WTC11 (cell line): ENCODE data around the gene SLC25A28. TPM values are rescaled to one million over a fixed set of nuclear protein-coding genes. Genes with fewer than 3 reads are reported as not detected.
A peak's percentile ranks its signal among the peaks of the same experiment; 100 is the strongest.
"Not testable (repeated sequence)": the region's sequence is repeated elsewhere in the genome, so short reads cannot be mapped to it uniquely, and the experiment has no call there.

Experiments
- ATAC-seq: fragments of 200-7000 bp; cut with Tn5 transposase; 2 replicates; pipeline ENCODE4 v1.10.0; 2021; ENCODE audit warnings: mild to moderate bottlenecking, moderate library complexity
- CTCF ChIA-PET: fragments of 300-600 bp; sonication (Branson Sonifier 250); formaldehyde crosslinking; loops from one replicate; lab custom pipeline; 2021; ENCODE audit warnings: antibody characterized with exemption; lab: Charles Lee
- POLR2A ChIA-PET: fragments of 350-600 bp; sonication (Branson Sonifier 250); formaldehyde crosslinking; loops from one replicate; lab custom pipeline; 2021; ENCODE audit warnings: antibody characterized with exemption; lab: Charles Lee
- DNase-seq: peaks from one replicate; pipeline ENCODE4 v3.0.0; 2021; ENCODE audit warnings: low spot score
- H3K27ac Mint-ChIP-seq: 2 replicates; pipeline ENCODE4 v1.8.0; 2021; ENCODE audit warnings: mixed read lengths
- H3K27me3 Mint-ChIP-seq: 2 replicates; pipeline ENCODE4 v1.8.0; 2021; ENCODE audit warnings: low read depth, mild to moderate bottlenecking, moderate library complexity, mixed read lengths
- H3K36me3 Mint-ChIP-seq: 2 replicates; pipeline ENCODE4 v1.8.0; 2021; ENCODE audit warnings: mixed read lengths
- H3K4me1 Mint-ChIP-seq: 2 replicates; pipeline ENCODE4 v1.8.0; 2022; ENCODE audit warnings: mixed read lengths
- H3K4me3 Mint-ChIP-seq: 2 replicates; pipeline ENCODE4 v1.8.0; 2021; ENCODE audit warnings: mild to moderate bottlenecking, moderate library complexity, mixed read lengths
- H3K9me3 Mint-ChIP-seq: 2 replicates; pipeline ENCODE4 v1.8.0; 2021; ENCODE audit warnings: mixed read lengths
- KAT7 ChIP-seq: sonication (generic); formaldehyde crosslinking; IDR thresholded peaks from 2 replicates; pipeline ENCODE4 v1.8.1; 2023; ENCODE audit warnings: missing genetic modification reagents, mild to moderate bottlenecking, borderline replicate concordance
- MAX ChIP-seq: sonication (generic); formaldehyde crosslinking; IDR thresholded peaks from 2 replicates; pipeline ENCODE4 v1.8.0; 2022; ENCODE audit warnings: mild to moderate bottlenecking, missing genetic modification reagents
- NFE2L1 ChIP-seq: sonication (generic); formaldehyde crosslinking; IDR thresholded peaks from 2 replicates; pipeline ENCODE4 v1.8.1; 2023; ENCODE audit warnings: missing genetic modification reagents
- NFYB ChIP-seq: sonication (generic); formaldehyde crosslinking; conservative IDR thresholded peaks from 2 replicates; pipeline ENCODE4 v1.8.0; 2022; ENCODE audit warnings: low read depth, missing genetic modification reagents
- NR3C1 ChIP-seq: sonication (generic); formaldehyde crosslinking; conservative IDR thresholded peaks from 2 replicates; pipeline ENCODE4 v1.8.1; 2023; ENCODE audit warnings: low read depth, mild to moderate bottlenecking, missing genetic modification reagents
- OVOL2 ChIP-seq: fragments of 250-450 bp; sonication (Bioruptor Pico); IDR thresholded peaks from 2 replicates; pipeline ENCODE4 v1.9.0; 2021; ENCODE audit warnings: mild to moderate bottlenecking, borderline replicate concordance
- SMAD4 ChIP-seq: sonication (generic); formaldehyde crosslinking; IDR thresholded peaks from 2 replicates; pipeline ENCODE4 v1.8.0; 2022; ENCODE audit warnings: mild to moderate bottlenecking, missing genetic modification reagents
- ZNF232 ChIP-seq: sonication (generic); formaldehyde crosslinking; IDR thresholded peaks from 2 replicates; pipeline ENCODE4 v1.8.0; 2022; ENCODE audit warnings: mild to moderate bottlenecking, missing genetic modification reagents
- ZNF671 ChIP-seq: fragments of 250-450 bp; sonication (Bioruptor Pico); IDR thresholded peaks from 2 replicates; pipeline ENCODE4 v1.8.0; 2021; ENCODE audit warnings: mild to moderate bottlenecking
- total RNA-seq: library from RNA; stranded (reverse); gene quantifications from 3 replicates; pipeline ENCODE4 v1.2.3, GENCODE V29; 2021
- TF ChIP-seq, protein P1 (sequence below): sonication (generic); formaldehyde crosslinking; IDR thresholded peaks from 2 replicates; pipeline ENCODE4 v1.8.1; 2023; ENCODE audit warnings: mild to moderate bottlenecking, missing genetic modification reagents, moderate library complexity
- TF ChIP-seq, protein P2 (sequence below): sonication (generic); formaldehyde crosslinking; conservative IDR thresholded peaks from 2 replicates; pipeline ENCODE4 v1.8.1; 2023; ENCODE audit warnings: mild to moderate bottlenecking, low read depth, missing genetic modification reagents, moderate library complexity
- TF ChIP-seq, protein P3 (sequence below): sonication (generic); formaldehyde crosslinking; IDR thresholded peaks from 2 replicates; pipeline ENCODE4 v1.8.0; 2023; ENCODE audit warnings: missing genetic modification reagents, mild to moderate bottlenecking, borderline replicate concordance
- TF ChIP-seq, protein P4 (sequence below): fragments of 250-450 bp; sonication (Bioruptor Pico); IDR thresholded peaks from 2 replicates; pipeline ENCODE4 v1.9.0; 2021; ENCODE audit warnings: mild to moderate bottlenecking
- TF ChIP-seq, protein P5 (sequence below): fragments of 250-450 bp; sonication (Bioruptor Pico); IDR thresholded peaks from 2 replicates; pipeline ENCODE4 v2.1.2; 2022; ENCODE audit warnings: mild to moderate bottlenecking, moderate library complexity

The SLC25A28 gene
- total RNA-seq, 1 experiment from 2014 or later = 18.2 TPM

DNA sequence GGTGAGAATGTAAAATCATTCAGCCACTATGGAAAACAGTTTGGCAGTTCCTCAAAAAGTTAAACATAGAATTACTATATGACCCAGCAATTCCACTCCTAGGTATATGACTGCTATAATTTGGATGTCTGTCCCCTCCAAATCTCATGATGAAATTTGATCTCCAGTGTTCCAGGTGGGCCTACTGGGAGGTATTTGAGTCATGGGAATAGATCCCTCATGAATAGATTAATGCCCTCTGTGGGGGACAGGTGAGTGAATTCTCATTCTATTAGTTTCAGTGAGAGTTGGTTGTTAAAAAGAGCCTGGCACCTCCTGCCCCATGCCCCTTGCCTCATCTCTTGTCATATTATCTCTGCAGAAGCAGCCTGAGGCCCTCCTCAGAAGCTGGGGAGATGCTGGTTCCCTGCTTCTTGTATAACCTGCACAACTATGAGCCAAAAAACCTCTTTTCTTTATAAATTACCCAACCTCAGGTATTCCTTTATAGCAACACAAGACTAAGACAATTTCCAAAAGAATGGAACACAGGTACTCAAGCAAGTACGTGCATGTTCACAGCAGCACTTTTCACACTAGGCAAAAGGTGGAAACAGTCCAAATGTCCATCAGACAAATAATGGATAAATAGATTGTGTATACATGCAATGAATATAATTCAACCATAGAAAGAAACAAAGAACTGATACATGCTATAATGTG lies 8.8 kb upstream of the SLC25A28 start:
- Mint-ChIP-seq H3K36me3 (no peaks in the 10 kb centered on the region), H3K27ac (no peak overlapping the region), H3K4me3 (no peak overlapping the region), H3K4me1 (peaks cover 8% of the 10 kb centered on the region), H3K9me3 (peaks cover 9% of the 10 kb centered on the region), H3K27me3 (no peaks in the 10 kb centered on the region; the same call in none of the 2 replicates)
- TF ChIP-seq SMAD4 (CRISPR knock-in tag) (no peak), NFE2L1 (no peak), NR3C1 (no peak), OVOL2 (CRISPR knock-in tag) (no peak), KAT7 (CRISPR knock-in tag) (no peak), ZNF232 (CRISPR knock-in tag) (no peak), MAX (CRISPR knock-in tag) (no peak), ZNF671 (CRISPR knock-in tag) (no peak)
- TF ChIP-seq, protein P1, sequence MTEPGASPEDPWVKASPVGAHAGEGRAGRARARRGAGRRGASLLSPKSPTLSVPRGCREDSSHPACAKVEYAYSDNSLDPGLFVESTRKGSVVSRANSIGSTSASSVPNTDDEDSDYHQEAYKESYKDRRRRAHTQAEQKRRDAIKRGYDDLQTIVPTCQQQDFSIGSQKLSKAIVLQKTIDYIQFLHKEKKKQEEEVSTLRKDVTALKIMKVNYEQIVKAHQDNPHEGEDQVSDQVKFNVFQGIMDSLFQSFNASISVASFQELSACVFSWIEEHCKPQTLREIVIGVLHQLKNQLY (CRISPR knock-in tag) = no peak
- TF ChIP-seq, protein P2, sequence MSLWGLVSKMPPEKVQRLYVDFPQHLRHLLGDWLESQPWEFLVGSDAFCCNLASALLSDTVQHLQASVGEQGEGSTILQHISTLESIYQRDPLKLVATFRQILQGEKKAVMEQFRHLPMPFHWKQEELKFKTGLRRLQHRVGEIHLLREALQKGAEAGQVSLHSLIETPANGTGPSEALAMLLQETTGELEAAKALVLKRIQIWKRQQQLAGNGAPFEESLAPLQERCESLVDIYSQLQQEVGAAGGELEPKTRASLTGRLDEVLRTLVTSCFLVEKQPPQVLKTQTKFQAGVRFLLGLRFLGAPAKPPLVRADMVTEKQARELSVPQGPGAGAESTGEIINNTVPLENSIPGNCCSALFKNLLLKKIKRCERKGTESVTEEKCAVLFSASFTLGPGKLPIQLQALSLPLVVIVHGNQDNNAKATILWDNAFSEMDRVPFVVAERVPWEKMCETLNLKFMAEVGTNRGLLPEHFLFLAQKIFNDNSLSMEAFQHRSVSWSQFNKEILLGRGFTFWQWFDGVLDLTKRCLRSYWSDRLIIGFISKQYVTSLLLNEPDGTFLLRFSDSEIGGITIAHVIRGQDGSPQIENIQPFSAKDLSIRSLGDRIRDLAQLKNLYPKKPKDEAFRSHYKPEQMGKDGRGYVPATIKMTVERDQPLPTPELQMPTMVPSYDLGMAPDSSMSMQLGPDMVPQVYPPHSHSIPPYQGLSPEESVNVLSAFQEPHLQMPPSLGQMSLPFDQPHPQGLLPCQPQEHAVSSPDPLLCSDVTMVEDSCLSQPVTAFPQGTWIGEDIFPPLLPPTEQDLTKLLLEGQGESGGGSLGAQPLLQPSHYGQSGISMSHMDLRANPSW (CRISPR knock-in tag) = no peak
- TF ChIP-seq, protein P3, sequence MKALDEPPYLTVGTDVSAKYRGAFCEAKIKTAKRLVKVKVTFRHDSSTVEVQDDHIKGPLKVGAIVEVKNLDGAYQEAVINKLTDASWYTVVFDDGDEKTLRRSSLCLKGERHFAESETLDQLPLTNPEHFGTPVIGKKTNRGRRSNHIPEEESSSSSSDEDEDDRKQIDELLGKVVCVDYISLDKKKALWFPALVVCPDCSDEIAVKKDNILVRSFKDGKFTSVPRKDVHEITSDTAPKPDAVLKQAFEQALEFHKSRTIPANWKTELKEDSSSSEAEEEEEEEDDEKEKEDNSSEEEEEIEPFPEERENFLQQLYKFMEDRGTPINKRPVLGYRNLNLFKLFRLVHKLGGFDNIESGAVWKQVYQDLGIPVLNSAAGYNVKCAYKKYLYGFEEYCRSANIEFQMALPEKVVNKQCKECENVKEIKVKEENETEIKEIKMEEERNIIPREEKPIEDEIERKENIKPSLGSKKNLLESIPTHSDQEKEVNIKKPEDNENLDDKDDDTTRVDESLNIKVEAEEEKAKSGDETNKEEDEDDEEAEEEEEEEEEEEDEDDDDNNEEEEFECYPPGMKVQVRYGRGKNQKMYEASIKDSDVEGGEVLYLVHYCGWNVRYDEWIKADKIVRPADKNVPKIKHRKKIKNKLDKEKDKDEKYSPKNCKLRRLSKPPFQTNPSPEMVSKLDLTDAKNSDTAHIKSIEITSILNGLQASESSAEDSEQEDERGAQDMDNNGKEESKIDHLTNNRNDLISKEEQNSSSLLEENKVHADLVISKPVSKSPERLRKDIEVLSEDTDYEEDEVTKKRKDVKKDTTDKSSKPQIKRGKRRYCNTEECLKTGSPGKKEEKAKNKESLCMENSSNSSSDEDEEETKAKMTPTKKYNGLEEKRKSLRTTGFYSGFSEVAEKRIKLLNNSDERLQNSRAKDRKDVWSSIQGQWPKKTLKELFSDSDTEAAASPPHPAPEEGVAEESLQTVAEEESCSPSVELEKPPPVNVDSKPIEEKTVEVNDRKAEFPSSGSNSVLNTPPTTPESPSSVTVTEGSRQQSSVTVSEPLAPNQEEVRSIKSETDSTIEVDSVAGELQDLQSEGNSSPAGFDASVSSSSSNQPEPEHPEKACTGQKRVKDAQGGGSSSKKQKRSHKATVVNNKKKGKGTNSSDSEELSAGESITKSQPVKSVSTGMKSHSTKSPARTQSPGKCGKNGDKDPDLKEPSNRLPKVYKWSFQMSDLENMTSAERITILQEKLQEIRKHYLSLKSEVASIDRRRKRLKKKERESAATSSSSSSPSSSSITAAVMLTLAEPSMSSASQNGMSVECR (CRISPR knock-in tag) = no peak
- TF ChIP-seq, protein P4, sequence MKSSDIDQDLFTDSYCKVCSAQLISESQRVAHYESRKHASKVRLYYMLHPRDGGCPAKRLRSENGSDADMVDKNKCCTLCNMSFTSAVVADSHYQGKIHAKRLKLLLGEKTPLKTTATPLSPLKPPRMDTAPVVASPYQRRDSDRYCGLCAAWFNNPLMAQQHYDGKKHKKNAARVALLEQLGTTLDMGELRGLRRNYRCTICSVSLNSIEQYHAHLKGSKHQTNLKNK (CRISPR knock-in tag) = no peak
- TF ChIP-seq, protein P5, sequence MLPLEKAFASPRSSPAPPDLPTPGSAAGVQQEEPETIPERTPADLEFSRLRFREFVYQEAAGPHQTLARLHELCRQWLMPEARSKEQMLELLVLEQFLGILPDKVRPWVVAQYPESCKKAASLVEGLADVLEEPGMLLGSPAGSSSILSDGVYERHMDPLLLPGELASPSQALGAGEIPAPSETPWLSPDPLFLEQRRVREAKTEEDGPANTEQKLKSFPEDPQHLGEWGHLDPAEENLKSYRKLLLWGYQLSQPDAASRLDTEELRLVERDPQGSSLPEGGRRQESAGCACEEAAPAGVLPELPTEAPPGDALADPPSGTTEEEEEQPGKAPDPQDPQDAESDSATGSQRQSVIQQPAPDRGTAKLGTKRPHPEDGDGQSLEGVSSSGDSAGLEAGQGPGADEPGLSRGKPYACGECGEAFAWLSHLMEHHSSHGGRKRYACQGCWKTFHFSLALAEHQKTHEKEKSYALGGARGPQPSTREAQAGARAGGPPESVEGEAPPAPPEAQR (CRISPR knock-in tag) = no peak
- CTCF ChIA-PET = no interaction called here
- no peak for DNase-seq
- no peak for ATAC-seq
- POLR2A ChIA-PET = no interaction called here

GRCh38 chr10:99625124-99625523 lies 4.9 kb upstream of the SLC25A28 start:
- ATAC-seq, H3K27ac Mint-ChIP-seq, H3K9me3 Mint-ChIP-seq, H3K27me3 Mint-ChIP-seq, H3K4me3 Mint-ChIP-seq, DNase-seq, H3K36me3 Mint-ChIP-seq, CTCF ChIA-PET: not testable (repeated sequence)
- peaks cover 16% of the 10 kb centered on the region for H3K4me1 Mint-ChIP-seq
- POLR2A ChIA-PET = interaction anchor here (0.6 kb wide), 1 partner anchor 109 kb away, joined by 5 read pairs; no protein-coding TSS in a partner anchor
- peak; percentile 53 for TF ChIP-seq NFYB (CRISPR knock-in tag)
